ENCODE data around the gene TARBP2.
"Not testable (repeated sequence)": the region's sequence is repeated elsewhere in the genome, so short reads cannot be mapped to it uniquely, and the experiment has no call there.

Gene TARBP2

GRCh38 chr12:53516758-53517455 is 15.8 kb downstream of the TARBP2 start:
- no peak for DNase-seq

- DNase-seq, result no peak
Measured at GRCh38 chr12:53518381-53518780, 17.3 kb downstream of the TARBP2 start.

- DNase-seq, result no peak
Measured at GRCh38 chr12:53523131-53523530, 22.0 kb downstream of the TARBP2 start.

- DNase-seq, result no peak
Measured at GRCh38 chr12:53524476-53524875, 23.4 kb downstream of the TARBP2 start.

GRCh38 chr12:53530061-53530460 is 29.0 kb downstream of the TARBP2 start:
- no peak for DNase-seq

GRCh38 chr12:53530920-53531319 is 29.8 kb downstream of the TARBP2 start:
- no peak for DNase-seq

GRCh38 chr12:53532021-53532420 is 30.9 kb downstream of the TARBP2 start:
- DNase-seq, result no peak

- no peak for DNase-seq
Measured at GRCh38 chr12:53532524-53533445, 31.7 kb downstream of the TARBP2 start.

- no peak for DNase-seq
Measured at GRCh38 chr12:53533471-53533870, 32.4 kb downstream of the TARBP2 start.

- DNase-seq, result no peak
Measured at GRCh38 chr12:53536962-53537361, 35.9 kb downstream of the TARBP2 start.

- DNase-seq, result no peak
Measured at GRCh38 chr12:53538209-53538689, 37.2 kb downstream of the TARBP2 start.

GRCh38 chr12:53539526-53539925 is 38.4 kb downstream of the TARBP2 start:
- no peak for DNase-seq

- peak; percentile 33 to 34 for DNase-seq
Measured at GRCh38 chr12:53543539-53543938, 42.5 kb downstream of the TARBP2 start.

- not testable (repeated sequence) for DNase-seq
Measured at GRCh38 chr12:53548354-53548753, 47.3 kb downstream of the TARBP2 start.

GRCh38 chr12:53550131-53550530 is 49.0 kb downstream of the TARBP2 start:
- not testable (repeated sequence) for DNase-seq

GRCh38 chr12:53550595-53550994 is 49.5 kb downstream of the TARBP2 start:
- DNase-seq, result no peak

- no peak for DNase-seq
Measured at GRCh38 chr12:53551889-53552291, 50.8 kb downstream of the TARBP2 start.

- DNase-seq, result no peak
Measured at GRCh38 chr12:53552361-53553327, 51.6 kb downstream of the TARBP2 start.
